Stimulated activated CD4-positive, alpha-beta T cell treated with anti-CD3 and anti-CD28 coated beads, Interleukin-2, amount 100 ng/mL, for 48 hours (primary cell): ENCODE data around the gene CERS5.
A peak's percentile ranks its signal among the peaks of the same experiment; 100 is the strongest.
"Not testable (repeated sequence)": the region's sequence is repeated elsewhere in the genome, so short reads cannot be mapped to it uniquely, and the experiment has no call there.

Source experiments
- DNase-seq, 2 donors: peaks; one replicate each; pipeline ENCODE4 v3.0.0-alpha.2; 2020

Gene CERS5

GRCh38 chr12:50185970-50186663 is 18.9 kb upstream of the CERS5 start:
- no peak for DNase-seq

- DNase-seq = no peak
Measured at GRCh38 chr12:50185301-50185895, 18.2 kb upstream of the CERS5 start.

DNA sequence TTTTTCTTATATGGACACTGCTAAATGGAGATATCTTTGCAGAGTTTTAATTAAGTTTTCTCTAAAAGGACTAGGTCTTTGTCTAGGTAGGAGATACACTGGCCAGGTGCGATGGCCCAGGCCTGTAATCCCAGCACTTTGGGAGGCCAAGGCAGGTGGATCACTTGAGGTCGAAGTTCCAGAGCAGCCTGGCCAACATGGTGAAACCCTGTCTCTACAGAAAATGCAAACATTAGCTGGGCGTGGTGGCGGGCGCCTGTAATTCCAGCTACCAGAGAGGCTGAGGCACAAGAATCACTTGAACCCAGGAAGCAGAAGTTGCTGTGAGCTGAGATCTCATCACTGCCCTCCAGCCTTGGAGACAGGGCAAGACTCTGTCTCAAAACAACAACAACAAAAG is 17.1 kb upstream of the CERS5 start:
- DNase-seq = no peak

DNA sequence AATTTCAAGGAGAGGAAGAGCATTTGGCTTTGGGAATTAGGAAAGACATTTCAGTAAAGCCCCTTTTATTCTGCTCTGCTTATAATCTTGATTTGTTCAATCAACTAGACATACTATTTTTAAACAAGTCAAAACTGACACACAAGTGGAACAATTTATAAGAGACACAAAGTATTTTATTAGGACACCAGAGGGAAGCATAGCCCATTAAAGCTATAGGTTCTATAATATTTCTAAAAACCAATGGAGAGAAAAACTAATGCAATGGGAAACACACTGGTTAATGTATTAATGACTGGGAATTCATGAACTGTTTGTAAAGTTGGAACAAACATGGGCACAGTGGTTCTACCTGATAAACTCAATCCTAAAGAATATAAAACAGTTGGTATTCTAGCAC is 15.3 kb upstream of the CERS5 start:
- DNase-seq = no peak

- no peak for DNase-seq
Measured at GRCh38 chr12:50181691-50182090, 14.5 kb upstream of the CERS5 start.

DNA sequence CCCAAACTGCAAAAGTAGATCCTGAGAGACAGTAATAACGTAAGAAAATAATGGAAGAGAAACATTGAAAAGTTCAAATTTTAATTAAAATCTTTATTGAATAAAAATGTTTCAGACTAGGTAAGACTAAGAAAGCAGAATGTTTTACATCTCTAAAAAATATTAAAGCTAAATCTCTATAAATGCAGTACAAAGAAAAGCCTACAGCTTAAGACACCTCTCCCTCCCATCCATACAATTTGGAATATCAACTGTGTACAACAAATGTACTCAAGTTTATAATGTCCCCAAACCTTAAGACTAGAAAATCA is 8.5 kb upstream of the CERS5 start:
- DNase-seq = no peak

GRCh38 chr12:50174971-50175715 is 8.0 kb upstream of the CERS5 start:
- DNase-seq = no peak

DNA sequence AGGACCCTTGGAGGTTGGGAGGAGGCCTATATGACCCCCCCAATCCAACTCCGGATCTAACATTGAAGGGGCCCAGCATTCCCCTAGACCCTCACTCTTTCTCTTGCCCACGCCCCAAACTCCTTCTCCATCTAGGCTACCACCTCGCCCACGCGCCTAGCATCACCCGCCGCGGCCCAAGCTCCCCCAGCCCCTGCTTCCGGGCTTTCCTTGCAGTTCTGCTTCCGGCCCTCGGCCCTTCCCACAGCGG is 445 bp downstream of the CERS5 start:
- DNase-seq = peak; percentile 56 to 64

GRCh38 chr12:50164963-50165362 is 2.2 kb downstream of the CERS5 start:
- DNase-seq = no peak

GRCh38 chr12:50162230-50162629 is 4.9 kb downstream of the CERS5 start:
- DNase-seq = no peak

- DNase-seq = no peak
Measured at GRCh38 chr12:50160643-50161042, 6.5 kb downstream of the CERS5 start.

- DNase-seq = no peak
Measured at GRCh38 chr12:50157259-50157658, 9.9 kb downstream of the CERS5 start.

DNA sequence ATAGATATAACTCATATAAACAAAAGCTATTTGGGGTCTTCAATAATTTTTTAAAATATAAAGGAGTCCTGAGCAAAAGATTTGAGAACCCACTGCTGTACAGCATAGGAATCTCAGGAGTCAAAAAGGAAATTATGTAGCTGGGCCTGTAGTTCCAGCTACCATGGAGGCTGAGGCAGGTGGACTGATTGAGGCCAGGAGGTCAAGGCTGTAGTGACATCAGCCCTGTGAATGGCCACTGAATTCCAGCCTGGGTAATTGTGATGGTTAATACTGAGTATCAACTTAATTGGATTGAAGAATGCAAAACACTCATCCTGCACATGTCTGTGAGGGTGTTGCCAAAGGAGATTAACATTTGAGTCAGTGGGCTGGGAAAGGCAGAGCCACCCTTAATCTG is 10.5 kb downstream of the CERS5 start:
- no peak for DNase-seq

DNA sequence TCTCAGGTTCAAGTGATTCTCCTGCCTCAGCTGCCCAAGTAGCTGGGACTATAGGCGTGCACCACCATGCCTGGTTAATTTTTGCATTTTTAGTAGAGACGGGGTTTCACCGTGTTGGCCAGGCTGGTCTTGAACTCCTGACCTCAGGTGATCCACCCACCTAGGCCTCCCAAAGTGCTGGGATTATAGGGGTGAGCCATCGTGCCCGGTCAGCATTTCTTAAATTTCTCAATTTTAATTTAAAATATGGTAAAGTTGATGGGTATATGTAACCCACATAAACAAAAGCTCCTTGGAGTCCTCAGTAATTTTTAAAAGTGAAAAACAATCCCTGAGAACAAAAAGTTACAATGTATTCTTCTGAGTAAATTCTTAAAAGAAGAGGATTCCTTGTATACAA is 12.2 kb downstream of the CERS5 start:
- DNase-seq = not testable (repeated sequence)

DNA sequence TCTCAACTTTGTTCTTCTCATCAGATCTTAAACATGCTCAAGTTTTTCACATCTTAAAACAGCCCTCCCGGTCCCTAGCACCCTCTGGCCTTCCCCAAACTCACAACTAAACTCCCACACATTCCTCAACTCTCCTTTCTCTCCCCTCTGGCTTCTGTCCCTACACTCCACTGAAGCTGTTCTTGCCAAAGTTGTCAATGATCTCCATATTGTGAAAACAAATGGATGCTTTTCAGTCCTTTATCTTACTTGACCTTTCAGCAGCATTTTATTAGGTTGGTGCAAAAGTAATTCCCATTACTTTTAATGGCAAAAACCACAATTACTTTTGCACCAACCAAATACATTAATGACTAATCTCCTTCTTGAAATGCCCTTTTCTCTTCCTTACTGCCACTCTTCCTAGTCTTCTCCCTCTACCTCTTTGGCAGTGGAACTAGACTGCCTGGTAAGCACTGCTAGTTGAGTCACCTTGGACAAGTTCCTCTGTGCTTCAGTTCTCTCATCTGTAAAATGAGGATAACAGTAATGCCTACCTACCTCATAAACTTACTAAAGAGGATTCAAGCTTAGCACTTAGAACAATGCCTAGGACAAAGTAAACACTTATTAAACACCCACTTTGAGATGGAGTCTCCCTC is 16.0 kb downstream of the CERS5 start:
- DNase-seq = no peak

- DNase-seq = no peak
Measured at GRCh38 chr12:50149311-50149710, 17.9 kb downstream of the CERS5 start.

DNA sequence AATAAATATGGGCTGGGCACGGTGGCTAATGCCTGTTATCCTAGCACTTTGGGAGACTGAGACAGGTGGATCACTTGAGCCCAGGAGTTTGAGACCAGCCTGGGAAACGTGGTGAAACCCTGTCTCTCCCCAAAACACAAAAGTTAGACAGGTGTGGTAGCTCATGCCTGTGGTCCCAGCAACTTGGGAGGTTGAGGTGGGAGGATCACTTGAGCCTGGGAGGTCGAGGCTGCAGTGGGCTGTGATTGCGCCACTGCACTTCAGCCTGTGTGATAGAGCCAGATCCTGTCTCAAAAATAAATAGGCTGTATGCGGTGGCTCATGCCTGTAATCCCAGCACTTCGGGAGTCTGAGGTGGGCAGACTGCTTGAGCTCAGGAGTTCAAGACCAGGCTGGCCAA is 19.2 kb downstream of the CERS5 start:
- DNase-seq = not testable (repeated sequence)

DNA sequence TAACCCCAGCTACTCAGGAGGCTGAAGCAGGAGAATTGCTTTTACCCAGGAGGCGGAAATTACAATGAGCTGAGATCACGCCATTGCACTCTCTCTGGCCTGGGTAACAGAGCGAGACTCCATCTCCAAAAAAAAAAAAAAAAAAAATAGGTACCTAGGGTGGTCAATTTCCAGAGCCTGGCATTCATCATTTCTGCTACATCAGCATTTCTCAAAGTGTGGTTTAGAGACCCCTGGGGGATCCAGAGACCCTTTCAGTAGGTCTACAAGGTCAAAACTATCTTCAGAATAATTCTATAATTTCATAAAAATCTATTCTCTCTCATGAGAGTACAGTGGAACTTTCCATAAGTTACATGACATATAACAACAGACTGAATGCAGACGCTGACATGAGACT is 19.9 kb downstream of the CERS5 start:
- DNase-seq = no peak

DNA sequence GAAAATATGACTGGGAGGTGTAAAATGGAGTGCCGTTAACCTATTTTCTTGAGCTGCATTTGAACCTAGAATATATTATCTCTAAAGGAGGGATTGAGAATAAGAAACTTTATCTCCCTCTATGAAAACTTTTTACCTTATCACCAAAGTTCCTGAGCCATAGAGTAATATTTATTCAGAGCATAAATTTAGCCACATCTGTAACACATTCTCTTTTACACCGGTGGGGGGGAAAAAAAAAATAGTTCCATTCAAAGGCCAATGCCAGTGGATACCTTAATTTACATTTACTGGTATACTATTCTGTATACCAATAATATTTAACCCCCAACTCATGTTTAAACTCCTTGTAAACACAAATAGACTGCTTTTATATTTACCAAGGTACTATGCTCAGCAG is 21.7 kb downstream of the CERS5 start:
- no peak for DNase-seq

GRCh38 chr12:50142993-50143392 is 24.2 kb downstream of the CERS5 start:
- no peak for DNase-seq

DNA sequence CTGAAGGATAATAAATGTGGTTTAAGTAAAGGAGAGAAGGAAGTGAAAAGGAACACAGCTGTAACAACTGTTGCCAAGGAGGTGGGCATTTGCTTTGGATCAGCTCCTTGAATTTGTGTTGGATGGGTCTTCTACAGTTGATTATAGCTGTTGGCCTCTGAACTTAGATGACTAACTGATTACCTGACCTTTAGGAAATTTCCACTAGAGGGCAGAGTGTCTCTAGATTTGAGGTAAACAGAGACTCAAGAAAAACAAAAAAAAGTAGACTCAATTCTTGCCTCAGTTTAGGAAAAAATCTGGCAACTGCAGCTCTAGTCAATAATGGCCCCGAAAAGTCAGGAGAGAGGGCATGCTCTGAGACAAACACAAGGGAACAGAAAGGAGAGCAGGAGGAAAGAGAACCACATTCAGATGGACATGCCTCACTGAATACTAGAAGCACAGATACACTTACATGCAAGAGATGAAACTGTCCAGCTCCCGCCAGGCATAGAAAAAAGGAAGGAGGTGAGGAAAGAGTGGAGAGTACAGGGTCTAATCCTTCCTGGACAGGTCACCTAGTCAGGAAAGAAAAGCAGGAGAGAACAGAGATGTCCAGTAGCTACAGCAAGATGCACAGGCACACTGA is 34.5 kb downstream of the CERS5 start:
- no peak for DNase-seq

DNA sequence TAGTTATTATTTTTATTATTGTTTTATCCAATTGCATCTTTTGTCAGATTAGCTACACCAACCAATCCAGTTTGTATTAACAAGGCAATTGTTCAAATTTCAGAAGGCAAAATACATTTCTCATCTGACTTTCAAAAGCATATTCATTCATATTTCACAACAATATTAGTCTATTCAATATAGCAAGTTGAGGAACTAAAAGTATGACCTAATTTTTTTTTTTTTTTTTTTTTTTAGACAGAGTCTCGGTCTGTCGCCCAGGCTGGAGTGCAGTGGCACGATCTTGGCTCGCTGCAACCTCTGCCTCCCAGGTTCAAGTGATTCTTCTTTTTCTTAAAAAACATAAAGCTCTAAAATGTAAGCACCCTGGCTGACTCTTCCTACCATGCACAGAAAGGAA is 37.9 kb downstream of the CERS5 start:
- DNase-seq = no peak

GRCh38 chr12:50127546-50127945 is 39.6 kb downstream of the CERS5 start:
- no peak for DNase-seq

DNA sequence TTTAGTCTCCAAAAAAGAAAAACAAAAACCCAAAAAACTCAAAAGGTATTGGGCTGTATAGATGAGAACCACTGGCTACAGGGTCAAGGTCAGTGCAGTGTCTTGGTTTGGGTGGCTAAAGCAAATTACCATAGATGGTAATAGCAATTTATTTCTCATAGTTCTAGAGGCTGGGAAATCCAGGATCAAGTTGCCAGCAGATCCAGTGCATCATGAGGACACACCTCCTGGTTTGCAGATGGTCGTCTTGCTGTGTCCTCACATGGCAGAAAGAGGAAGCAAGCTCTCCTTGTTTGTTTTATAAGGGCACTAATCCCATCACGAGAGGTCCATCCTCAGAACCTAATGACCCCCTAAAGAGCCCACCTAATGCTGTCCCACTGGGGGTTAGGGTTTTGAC is 44.0 kb downstream of the CERS5 start:
- DNase-seq = no peak
